HepG2 (cell line): ENCODE results near the gene ACAP1. TPM values are rescaled to one million over a fixed set of nuclear protein-coding genes. Genes with fewer than 3 reads are reported as not detected.

Experiments used
- FLYWCH1 ChIP-seq: sonication (generic); formaldehyde crosslinking; IDR thresholded peaks from 2 replicates; pipeline ENCODE4 v1.8.1; 2023; ENCODE audit warnings: mild to moderate bottlenecking, missing genetic modification reagents
- RCOR2 ChIP-seq: IDR thresholded peaks from 2 replicates; pipeline ENCODE4 v1.6.1; 2016; ENCODE audit warnings: missing biosample characterization, missing genetic modification reagents
- RXRA ChIP-seq: sonication (generic); formaldehyde crosslinking; IDR thresholded peaks from 2 replicates; pipeline ENCODE4 v1.5.1; 2020; ENCODE audit warnings: missing genetic modification reagents
- XRCC5 ChIP-seq: fragments of 200-400 bp; formaldehyde crosslinking; optimal IDR thresholded peaks from 2 replicates; pipeline ENCODE3; 2017; ENCODE audit warnings: mild to moderate bottlenecking, low read length
- ZMYM3 ChIP-seq: sonication (generic); formaldehyde crosslinking; IDR thresholded peaks from 2 replicates; pipeline ENCODE4 v1.5.1; 2020; ENCODE audit warnings: mild to moderate bottlenecking, missing genetic modification reagents
- ZNF101 ChIP-seq: sonication (generic); formaldehyde crosslinking; IDR thresholded peaks from 2 replicates; pipeline ENCODE4 v1.4.0; 2020; ENCODE audit warnings: mild to moderate bottlenecking, low read depth, missing genetic modification reagents, borderline replicate concordance
- ZNF207 ChIP-seq: fragments of 450-650 bp; IDR thresholded peaks from 2 replicates; pipeline ENCODE4 v1.6.1; 2016; ENCODE audit warnings: antibody characterized with exemption, borderline replicate concordance
- ZNF367 ChIP-seq: sonication (generic); formaldehyde crosslinking; IDR thresholded peaks from 2 replicates; pipeline ENCODE4 v1.4.0; 2020; ENCODE audit warnings: missing genetic modification reagents, borderline replicate concordance
- ZNF619 ChIP-seq: sonication (generic); formaldehyde crosslinking; IDR thresholded peaks from 2 replicates; pipeline ENCODE4 v1.4.0; 2020; ENCODE audit warnings: mild to moderate bottlenecking, missing genetic modification reagents
- polyA plus RNA-seq, 8 experiments: library from polyadenylated mRNA; depleted of rRNA in 3 of 8; stranded (reverse) in 7 of 8; unstranded in 1 of 8; fragments of >200 nt; fragmentation: Illumina TruSeq in 4 of 8; extraction: Trizol in 4 of 8; gene quantifications; 2 replicates each; pipeline versions ENCODE4 v1.2.1 to v1.2.3, GENCODE V29; 2011 to 2016; ENCODE audit warnings: low read depth in 4 of 8, missing spikeins in 1 of 8, mixed read lengths in 1 of 8; ENCODE audit not compliant: insufficient read depth in 1 of 8
- total RNA-seq, 5 experiments: library from RNA; depleted of rRNA; stranded (reverse); fragments of >200 nt; fragmentation: Illumina TruSeq; extraction: Trizol; gene quantifications; 2 replicates each; pipeline ENCODE4 v1.2.3, GENCODE V29; 2016; ENCODE audit warnings: low read depth in 1 of 5
- TF ChIP-seq, protein P1 (sequence below): IDR thresholded peaks from 2 replicates; pipeline ENCODE4 v1.6.1; 2012; ENCODE audit warnings: low read depth, low read length, improper control_type of control experiment
- TF ChIP-seq, protein P2 (sequence below): sonication (generic); formaldehyde crosslinking; IDR thresholded peaks from 2 replicates; pipeline ENCODE4 v1.9.0; 2021; ENCODE audit warnings: missing genetic modification reagents, mild to moderate bottlenecking, borderline replicate concordance
- TF ChIP-seq, protein P3 (sequence below): sonication (generic); formaldehyde crosslinking; IDR thresholded peaks from 2 replicates; pipeline ENCODE4 v1.8.1; 2023; ENCODE audit warnings: mild to moderate bottlenecking, moderate library complexity, missing genetic modification reagents
- TF ChIP-seq, protein P4 (sequence below): sonication (generic); formaldehyde crosslinking; IDR thresholded peaks from 2 replicates; pipeline ENCODE4 v1.4.0; 2020; ENCODE audit warnings: missing genetic modification reagents
- TF ChIP-seq, protein P5 (sequence below): sonication (generic); formaldehyde crosslinking; IDR thresholded peaks from 2 replicates; pipeline ENCODE4 v1.5.0; 2020; ENCODE audit warnings: mild to moderate bottlenecking, missing genetic modification reagents
- TF ChIP-seq, protein P6 (sequence below): sonication (generic); formaldehyde crosslinking; conservative IDR thresholded peaks from 2 replicates; pipeline ENCODE4 v1.8.1; 2023; ENCODE audit warnings: missing genetic modification reagents

ACAP1 gene
- total and polyA plus RNA-seq, 2 of the 13 experiments (the other 11 are each of a cell fraction or from before 2014, with no cell fraction given): 1.3 to 2.5 TPM

DNA sequence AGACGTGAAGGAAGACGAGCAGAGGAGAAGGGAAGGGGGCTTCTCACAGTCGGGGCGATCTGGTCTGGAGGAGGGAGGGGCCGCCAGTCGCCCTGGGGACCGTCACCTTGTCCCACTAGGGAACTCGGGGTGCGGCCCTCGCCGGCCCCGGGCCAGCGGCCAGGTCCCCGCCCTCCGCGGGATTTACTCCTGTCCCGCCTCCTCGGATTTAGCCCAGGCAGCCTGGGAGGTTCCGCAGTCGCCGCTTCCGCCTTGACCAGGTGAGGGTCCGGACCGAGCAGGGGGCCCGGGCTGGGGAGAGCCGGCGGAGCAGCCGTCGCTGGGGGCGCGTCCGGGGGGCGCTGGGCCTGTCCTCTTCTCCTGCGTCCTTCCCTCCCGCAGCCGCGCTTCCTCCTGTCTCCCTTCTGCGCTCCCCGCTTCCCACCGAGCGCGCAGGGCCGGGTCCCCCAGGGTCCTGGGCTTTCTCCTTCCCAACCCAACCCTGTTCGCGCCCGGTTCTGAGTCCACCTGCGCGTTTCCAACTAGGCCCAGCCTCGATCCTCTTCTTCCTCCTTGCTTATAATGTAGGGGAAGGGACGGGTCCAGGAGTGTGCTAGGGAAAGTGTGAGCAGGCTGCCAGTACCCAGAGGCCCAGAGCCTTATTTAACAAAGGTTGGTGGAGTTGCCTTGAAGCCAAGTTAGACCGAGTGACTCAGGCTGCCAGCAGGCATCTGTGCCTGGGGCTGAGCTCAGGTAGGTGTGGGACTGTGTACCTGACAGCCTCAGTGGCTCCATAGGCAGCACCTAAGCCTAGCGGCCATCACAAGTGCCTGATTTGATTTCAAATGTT, 44.7 kb downstream of the ACAP1 start, which contains the start of gene TNK1 (continued):
- TF ChIP-seq, protein P1, sequence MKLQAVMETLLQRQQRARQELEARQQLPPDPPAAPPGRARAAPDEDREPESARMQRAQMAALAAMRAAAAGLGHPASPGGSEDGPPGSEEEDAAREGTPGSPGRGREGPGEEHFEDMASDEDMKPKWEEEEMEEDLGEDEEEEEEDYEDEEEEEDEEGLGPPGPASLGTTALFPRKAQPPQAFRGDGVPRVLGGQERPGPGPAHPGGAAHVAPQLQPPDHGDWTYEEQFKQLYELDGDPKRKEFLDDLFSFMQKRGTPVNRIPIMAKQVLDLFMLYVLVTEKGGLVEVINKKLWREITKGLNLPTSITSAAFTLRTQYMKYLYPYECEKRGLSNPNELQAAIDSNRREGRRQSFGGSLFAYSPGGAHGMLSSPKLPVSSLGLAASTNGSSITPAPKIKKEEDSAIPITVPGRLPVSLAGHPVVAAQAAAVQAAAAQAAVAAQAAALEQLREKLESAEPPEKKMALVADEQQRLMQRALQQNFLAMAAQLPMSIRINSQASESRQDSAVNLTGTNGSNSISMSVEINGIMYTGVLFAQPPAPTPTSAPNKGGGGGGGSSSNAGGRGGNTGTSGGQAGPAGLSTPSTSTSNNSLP: no peak
- TF ChIP-seq RXRA (CRISPR knock-in tag) (no peak), ZNF367 (no peak), FLYWCH1 (CRISPR knock-in tag) (no peak), ZNF619 (CRISPR knock-in tag) (no peak), ZNF207 (no peak), ZNF101 (CRISPR knock-in tag) (no peak), ZMYM3 (CRISPR knock-in tag) (no peak), RCOR2 (no peak), XRCC5 (no peak)
- TF ChIP-seq, protein P2, sequence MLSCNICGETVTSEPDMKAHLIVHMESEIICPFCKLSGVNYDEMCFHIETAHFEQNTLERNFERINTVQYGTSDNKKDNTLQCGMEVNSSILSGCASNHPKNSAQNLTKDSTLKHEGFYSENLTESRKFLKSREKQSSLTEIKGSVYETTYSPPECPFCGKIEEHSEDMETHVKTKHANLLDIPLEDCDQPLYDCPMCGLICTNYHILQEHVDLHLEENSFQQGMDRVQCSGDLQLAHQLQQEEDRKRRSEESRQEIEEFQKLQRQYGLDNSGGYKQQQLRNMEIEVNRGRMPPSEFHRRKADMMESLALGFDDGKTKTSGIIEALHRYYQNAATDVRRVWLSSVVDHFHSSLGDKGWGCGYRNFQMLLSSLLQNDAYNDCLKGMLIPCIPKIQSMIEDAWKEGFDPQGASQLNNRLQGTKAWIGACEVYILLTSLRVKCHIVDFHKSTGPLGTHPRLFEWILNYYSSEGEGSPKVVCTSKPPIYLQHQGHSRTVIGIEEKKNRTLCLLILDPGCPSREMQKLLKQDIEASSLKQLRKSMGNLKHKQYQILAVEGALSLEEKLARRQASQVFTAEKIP (CRISPR knock-in tag): no peak
- TF ChIP-seq, protein P3, sequence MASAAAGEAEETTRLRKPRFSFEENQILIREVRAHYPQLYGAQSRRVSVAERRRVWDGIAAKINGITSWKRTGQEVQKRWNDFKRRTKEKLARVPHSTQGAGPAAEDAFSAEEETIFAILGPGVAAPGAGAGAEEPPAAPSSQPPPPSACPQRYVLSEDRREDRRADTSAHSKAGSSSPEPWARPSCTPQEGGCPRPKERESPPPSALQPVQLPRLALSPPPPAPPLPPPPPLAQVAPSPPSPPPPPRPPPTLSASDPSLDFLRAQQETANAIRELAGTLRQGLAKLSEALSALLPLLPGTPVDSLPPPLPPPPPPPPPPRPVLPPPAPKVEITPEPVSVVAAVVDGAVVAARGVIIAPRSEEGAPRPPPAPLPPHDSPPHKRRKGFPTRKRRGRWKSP (CRISPR knock-in tag): peak; percentile 57; the same call in 1 of the 2 replicates
- TF ChIP-seq, protein P4, sequence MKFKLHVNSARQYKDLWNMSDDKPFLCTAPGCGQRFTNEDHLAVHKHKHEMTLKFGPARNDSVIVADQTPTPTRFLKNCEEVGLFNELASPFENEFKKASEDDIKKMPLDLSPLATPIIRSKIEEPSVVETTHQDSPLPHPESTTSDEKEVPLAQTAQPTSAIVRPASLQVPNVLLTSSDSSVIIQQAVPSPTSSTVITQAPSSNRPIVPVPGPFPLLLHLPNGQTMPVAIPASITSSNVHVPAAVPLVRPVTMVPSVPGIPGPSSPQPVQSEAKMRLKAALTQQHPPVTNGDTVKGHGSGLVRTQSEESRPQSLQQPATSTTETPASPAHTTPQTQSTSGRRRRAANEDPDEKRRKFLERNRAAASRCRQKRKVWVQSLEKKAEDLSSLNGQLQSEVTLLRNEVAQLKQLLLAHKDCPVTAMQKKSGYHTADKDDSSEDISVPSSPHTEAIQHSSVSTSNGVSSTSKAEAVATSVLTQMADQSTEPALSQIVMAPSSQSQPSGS (CRISPR knock-in tag): no peak
- TF ChIP-seq, protein P5, sequence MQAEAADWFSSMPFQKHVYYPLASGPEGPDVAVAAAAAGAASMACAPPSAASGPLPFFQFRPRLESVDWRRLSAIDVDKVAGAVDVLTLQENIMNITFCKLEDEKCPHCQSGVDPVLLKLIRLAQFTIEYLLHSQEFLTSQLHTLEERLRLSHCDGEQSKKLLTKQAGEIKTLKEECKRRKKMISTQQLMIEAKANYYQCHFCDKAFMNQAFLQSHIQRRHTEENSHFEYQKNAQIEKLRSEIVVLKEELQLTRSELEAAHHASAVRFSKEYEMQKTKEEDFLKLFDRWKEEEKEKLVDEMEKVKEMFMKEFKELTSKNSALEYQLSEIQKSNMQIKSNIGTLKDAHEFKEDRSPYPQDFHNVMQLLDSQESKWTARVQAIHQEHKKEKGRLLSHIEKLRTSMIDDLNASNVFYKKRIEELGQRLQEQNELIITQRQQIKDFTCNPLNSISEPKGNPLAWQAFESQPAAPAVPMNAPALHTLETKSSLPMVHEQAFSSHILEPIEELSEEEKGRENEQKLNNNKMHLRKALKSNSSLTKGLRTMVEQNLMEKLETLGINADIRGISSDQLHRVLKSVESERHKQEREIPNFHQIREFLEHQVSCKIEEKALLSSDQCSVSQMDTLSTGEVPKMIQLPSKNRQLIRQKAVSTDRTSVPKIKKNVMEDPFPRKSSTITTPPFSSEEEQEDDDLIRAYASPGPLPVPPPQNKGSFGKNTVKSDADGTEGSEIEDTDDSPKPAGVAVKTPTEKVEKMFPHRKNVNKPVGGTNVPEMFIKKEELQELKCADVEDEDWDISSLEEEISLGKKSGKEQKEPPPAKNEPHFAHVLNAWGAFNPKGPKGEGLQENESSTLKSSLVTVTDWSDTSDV (CRISPR knock-in tag): no peak
- TF ChIP-seq, protein P6, sequence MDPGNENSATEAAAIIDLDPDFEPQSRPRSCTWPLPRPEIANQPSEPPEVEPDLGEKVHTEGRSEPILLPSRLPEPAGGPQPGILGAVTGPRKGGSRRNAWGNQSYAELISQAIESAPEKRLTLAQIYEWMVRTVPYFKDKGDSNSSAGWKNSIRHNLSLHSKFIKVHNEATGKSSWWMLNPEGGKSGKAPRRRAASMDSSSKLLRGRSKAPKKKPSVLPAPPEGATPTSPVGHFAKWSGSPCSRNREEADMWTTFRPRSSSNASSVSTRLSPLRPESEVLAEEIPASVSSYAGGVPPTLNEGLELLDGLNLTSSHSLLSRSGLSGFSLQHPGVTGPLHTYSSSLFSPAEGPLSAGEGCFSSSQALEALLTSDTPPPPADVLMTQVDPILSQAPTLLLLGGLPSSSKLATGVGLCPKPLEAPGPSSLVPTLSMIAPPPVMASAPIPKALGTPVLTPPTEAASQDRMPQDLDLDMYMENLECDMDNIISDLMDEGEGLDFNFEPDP (CRISPR knock-in tag): peak; percentile 95; the same call in 1 of the 2 replicates
